Fibroblast of skin of abdomen (primary cell): ENCODE measurements around the gene ZFAND3.

ENCODE experiments used
- DNase-seq: peaks from one replicate; pipeline ENCODE4 v3.0.0-alpha.2; 2013

The ZFAND3 gene

GRCh38 chr6:38054527-38055202, 235.1 kb downstream of the ZFAND3 start:
- no peak for DNase-seq

GRCh38 chr6:38055203-38055589, 235.7 kb downstream of the ZFAND3 start:
- DNase-seq, result no peak

- DNase-seq, result no peak
Measured at GRCh38 chr6:38056361-38056760, 236.8 kb downstream of the ZFAND3 start.

- peak; percentile 53 for DNase-seq
Measured at GRCh38 chr6:38057994-38058393, 238.5 kb downstream of the ZFAND3 start.

GRCh38 chr6:38062066-38062465, 242.5 kb downstream of the ZFAND3 start:
- DNase-seq, result no peak

GRCh38 chr6:38063973-38064372, 244.4 kb downstream of the ZFAND3 start:
- no peak for DNase-seq

- peak; percentile 20 for DNase-seq
Measured at GRCh38 chr6:38064431-38064830, 244.9 kb downstream of the ZFAND3 start.

GRCh38 chr6:38065734-38066305, 246.3 kb downstream of the ZFAND3 start:
- no peak for DNase-seq

GRCh38 chr6:38067263-38067980, 247.9 kb downstream of the ZFAND3 start:
- DNase-seq, result no peak

GRCh38 chr6:38068854-38069590, 249.5 kb downstream of the ZFAND3 start:
- peak; percentile 14 for DNase-seq

- no peak for DNase-seq
Measured at GRCh38 chr6:38077488-38078030, 258.0 kb downstream of the ZFAND3 start.

- no peak for DNase-seq
Measured at GRCh38 chr6:38078671-38079070, 259.1 kb downstream of the ZFAND3 start.

GRCh38 chr6:38079107-38079506, 259.6 kb downstream of the ZFAND3 start:
- no peak for DNase-seq

GRCh38 chr6:38079537-38079936, 260.0 kb downstream of the ZFAND3 start:
- DNase-seq, result no peak

GRCh38 chr6:38080360-38080759, 260.8 kb downstream of the ZFAND3 start:
- DNase-seq, result no peak

- peak; percentile 27 for DNase-seq
Measured at GRCh38 chr6:38080889-38081288, 261.4 kb downstream of the ZFAND3 start.

- no peak for DNase-seq
Measured at GRCh38 chr6:38085031-38085430, 265.5 kb downstream of the ZFAND3 start.

- no peak for DNase-seq
Measured at GRCh38 chr6:38086346-38086745, 266.8 kb downstream of the ZFAND3 start.

GRCh38 chr6:38088010-38088409, 268.5 kb downstream of the ZFAND3 start:
- no peak for DNase-seq

- no peak for DNase-seq
Measured at GRCh38 chr6:38088829-38089228, 269.3 kb downstream of the ZFAND3 start.

- DNase-seq, result no peak
Measured at GRCh38 chr6:38091613-38092012, 272.1 kb downstream of the ZFAND3 start.

- no peak for DNase-seq
Measured at GRCh38 chr6:38092465-38092864, 272.9 kb downstream of the ZFAND3 start.

GRCh38 chr6:38092964-38093363, 273.4 kb downstream of the ZFAND3 start:
- no peak for DNase-seq
